Skin of body (tissue), 2 donors: ENCODE measurements around the gene YJU2. TPM values are rescaled to one million over a fixed set of nuclear protein-coding genes. Genes with fewer than 3 reads are reported as not detected.
"Not testable (repeated sequence)": the region's sequence is repeated elsewhere in the genome, so short reads cannot be mapped to it uniquely, and the experiment has no call there.

Experiments used
- DNase-seq: peaks from one replicate; lab custom pipeline; 2025; lab: John Stamatoyannopoulos, UW
- total RNA-seq: library from RNA; depleted of rRNA; stranded (reverse); fragments of >200 nt; gene quantifications from one replicate; pipeline ENCODE4 v1.2.3, GENCODE V29; 2014

Gene YJU2
- total RNA-seq, 1 donor from 2014 or later = 12.7 TPM

GRCh38 chr19:4228765-4229178, 18.1 kb upstream of the YJU2 start:
- no peak for DNase-seq

DNA sequence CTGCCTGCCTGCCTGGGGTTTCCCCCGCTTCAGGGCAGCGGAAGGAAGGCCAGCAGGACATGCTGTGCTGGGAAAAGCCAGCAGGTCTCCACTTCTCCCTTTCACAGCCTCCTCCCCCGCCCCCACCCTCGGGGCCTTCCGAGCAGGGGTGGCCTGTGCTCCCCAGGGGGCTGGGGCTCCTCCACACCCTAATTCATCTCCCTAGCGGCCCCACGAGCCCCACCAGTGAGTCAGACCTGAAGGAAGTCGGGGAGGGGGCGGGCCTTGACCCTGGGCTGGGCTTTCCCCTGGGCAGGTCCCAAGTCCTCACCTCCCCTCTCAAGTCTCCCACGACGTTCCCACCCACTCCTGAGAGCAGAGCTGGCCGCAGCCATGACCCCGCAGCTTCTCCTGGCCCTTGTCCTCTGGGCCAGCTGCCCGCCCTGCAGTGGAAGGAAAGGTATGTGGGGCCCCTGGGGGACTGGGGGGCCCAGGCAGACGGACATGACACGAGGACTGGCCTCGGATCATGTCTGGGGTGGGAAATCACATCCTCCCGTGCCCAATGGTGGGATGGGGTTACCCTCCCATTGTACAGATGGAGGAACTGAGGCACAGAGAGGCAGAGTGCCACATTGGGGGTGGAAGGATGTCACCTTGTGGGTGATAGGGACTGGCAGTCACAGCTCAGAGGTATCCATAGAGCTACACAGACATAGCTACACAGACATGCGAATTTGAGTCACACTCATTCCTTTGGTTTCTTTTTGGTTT, 17.5 kb upstream of the YJU2 start, which contains the start of gene EBI3:
Gene EBI3, plus strand, starts transcription at position 345 of the 753 bp plus-strand sequence. Its CDS starts 28 bp downstream, at position 373.
- no peak for DNase-seq

DNA sequence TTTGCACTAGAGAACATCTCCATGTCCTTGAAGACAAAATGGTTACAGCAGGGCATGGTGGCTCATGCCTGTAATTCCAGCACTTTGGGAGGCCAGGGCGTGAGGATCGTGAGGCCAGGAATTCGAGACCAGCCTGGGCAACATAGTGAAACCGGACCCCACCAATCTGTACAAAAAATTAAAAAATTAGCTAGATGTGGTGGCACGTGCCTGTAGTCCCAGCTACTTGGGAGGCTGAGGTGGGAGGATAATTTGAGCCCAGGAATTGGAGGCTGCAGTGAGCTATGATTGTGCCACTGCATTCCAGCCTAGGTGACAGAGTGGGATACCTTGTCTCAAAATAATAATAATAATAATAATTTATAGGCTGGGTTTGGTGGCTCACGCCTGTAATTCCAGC, 16.6 kb upstream of the YJU2 start:
- not testable (repeated sequence) for DNase-seq

DNA sequence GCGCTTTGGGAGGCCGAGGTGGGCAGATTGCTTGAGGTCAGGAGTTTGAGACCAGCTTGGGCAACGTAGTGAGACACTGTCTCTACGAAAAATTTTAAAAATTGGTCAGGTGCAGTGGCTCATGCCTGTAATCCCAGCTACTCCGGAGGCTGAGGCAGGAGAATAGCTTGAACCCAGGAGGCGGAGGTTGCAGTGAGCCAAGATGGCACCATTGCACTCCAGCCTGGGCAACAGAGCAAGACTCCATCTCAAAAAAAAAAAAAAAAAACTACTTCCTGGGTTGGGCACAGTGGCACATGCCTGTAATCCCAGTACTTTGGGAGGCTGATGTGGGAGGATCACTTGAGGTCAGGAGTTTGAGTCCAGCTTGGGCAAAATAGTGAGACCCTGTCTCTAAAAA, 15.4 kb upstream of the YJU2 start:
- DNase-seq = not testable (repeated sequence)

- not testable (repeated sequence) for DNase-seq
Measured at GRCh38 chr19:4232139-4232538, 14.7 kb upstream of the YJU2 start.

DNA sequence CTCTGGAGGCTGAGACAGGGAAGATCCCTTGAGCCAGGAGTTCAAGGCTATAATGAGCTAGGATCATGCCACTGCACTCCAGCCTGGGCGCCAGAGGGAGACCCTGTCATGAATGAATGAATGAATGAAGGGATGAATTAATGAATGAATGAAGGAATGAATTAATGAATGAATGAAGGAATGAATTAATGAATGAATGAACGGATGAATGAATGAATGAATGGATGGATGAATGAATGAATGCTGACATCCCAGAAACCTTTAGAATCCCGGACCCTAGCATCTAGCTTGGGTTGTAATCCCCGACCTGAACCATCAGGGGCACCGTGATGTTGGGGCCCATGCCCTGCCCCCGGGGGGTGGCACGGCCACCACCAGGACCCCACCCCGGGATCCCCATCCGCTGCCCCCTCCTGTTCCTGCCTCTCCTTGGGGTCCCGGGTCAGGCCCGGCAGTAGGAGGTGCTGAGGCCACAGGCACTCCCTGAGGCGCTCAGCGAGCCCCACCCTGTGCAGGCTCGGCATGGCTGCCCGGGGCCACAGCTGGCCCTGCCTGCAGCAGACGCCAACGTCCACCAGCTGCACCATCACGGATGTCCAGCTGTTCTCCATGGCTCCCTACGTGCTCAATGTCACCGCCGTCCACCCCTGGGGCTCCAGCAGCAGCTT, 14.1 kb upstream of the YJU2 start:
- DNase-seq = no peak

- DNase-seq = no peak
Measured at GRCh38 chr19:4233282-4233853, 13.5 kb upstream of the YJU2 start.

- DNase-seq = no peak
Measured at GRCh38 chr19:4234142-4234861, 12.6 kb upstream of the YJU2 start.

- no peak for DNase-seq
Measured at GRCh38 chr19:4234862-4235201, 12.0 kb upstream of the YJU2 start.

- DNase-seq = not testable (repeated sequence)
Measured at GRCh38 chr19:4237510-4237909, 9.4 kb upstream of the YJU2 start.

DNA sequence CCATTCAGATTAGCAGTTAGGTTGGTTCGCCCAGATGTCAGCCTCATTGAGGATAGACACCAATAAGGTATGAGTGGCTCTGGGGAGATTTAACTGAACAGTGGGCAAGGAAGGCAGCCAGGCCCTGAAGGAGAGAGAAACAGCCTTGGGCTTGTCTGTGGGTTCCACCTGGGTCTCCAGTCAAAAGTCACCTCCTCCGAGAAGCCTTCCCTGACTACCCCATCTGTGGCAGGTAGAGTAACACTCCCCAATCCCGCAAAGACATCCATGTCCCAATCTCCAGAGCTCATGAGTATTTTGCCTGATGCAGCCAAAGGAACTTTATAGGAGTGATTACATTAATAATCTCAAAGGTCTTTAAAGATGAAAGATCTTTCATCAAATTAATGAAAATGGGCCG, 8.0 kb upstream of the YJU2 start:
- no peak for DNase-seq

- no peak for DNase-seq
Measured at GRCh38 chr19:4241824-4242430, 5.0 kb upstream of the YJU2 start.

DNA sequence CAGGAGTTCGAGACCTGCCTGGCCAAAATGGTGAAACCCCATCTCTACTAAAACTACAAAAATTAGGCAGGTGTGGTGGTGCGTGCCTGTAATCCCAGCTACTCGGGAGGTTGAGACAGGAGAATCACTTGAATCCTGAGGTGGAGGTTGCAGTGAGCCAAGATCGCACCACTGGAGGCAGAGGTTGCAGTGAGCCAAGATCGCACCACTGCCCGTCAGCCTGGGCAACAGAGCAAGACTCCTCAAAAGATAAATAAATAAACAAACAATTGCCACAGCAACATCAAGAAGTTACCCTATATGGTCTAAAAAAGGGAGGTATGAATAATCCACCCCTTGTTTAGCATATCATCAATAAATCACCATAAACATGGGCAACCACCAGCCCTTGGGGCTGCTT, 942 bp upstream of the YJU2 start:
- DNase-seq = not testable (repeated sequence)

DNA sequence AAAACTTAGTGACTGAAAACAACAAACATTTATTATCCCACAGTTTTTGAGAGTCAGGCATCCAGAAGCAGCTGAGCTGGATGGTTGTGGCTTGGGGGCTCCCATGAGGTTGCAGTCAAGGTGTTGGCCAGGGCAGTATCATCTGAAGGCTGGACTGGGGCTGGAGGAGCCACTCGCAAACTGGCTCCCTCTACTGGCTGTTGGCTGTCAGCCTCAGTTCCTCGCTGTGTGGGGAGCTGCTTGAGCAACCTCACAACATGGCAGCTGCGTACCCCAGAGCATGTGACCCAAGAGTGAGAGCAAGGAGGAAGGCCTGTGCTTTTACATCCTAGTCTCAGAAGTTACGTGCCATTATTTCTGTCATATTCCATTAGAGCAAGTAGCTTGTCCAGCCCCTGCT, 9.7 kb downstream of the YJU2 start:
- no peak for DNase-seq

DNA sequence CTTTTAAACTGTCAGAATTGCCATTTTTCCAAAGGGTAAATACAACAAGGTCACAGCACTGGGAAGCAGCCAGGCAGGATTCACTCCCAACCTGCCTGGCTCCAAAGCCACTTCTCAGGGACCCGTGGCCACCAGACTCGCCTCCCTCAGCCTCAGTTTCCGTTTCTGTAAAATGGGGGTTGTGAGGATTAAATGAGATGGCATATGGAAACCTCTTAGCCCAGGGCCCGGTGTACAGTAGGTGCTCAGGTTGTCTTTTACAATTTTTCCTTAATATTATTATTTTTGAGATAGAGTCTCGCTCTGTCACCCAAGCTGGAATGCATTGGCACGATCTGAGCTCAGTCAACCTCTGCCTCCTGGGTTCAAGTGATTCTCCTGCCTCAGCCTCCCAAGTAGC, 10.1 kb downstream of the YJU2 start:
- no peak for DNase-seq

GRCh38 chr19:4258181-4258580, 11.3 kb downstream of the YJU2 start:
- no peak for DNase-seq

GRCh38 chr19:4260613-4261191, 13.8 kb downstream of the YJU2 start:
- DNase-seq = no peak

DNA sequence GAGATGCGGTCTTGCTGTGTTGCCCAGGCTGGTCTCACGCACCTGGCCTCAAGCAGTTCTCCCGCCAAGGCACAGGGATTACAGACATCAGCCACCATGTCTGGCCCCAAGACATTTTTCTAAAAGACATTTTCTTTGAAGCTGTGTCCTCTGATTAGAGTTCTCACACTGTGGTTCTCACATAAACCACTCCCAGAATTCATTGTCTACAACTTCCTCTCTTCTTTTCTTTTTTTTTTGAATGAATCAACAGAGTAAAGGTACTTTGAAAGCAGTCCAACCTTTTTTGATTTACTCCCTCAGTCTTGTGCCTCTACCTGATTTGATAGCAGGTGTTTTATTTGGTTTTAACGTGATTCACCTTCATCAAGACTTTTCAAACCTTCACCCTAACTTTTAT, 17.9 kb downstream of the YJU2 start:
- DNase-seq = no peak

GRCh38 chr19:4266253-4267000, 19.5 kb downstream of the YJU2 start:
- DNase-seq = no peak

DNA sequence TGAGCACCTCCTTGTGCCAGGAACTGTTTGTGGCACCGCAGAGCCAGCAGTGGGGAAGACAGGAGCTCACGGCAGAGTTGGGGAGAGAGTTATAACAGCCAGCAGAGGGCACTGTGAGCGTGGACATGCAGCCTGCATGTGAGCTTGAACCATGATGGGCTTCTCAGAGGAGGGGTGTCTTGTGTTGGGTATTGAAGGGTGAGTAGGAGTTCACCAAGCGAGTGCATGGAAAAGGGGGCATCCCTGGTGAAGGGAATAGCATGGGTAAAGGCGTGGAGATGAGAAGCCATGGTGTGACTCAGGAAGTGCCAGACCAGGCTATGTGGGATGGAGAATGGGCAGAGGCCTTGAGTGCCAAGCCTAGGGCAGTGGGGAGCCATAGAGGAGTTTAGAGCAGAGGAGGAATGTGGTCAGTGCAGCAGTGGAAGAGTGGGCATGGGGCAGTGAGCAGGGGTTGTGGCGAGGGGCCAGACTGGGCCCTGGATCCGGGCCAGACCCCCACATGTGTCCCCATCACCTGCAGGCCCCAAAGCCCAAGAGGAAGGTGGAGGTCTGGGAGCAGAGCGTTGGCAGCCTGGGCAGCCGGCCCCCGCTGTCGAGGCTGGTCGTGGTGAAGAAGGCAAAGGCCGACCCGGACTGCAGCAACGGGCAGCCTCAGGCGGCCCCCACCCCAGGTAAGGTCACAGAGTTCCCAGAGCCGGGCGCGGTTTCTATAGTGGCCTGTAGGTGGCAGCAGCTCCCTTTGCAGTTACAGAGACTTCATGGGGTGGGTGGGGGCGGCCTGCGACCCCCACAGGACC, 20.4 kb downstream of the YJU2 start:
- no peak for DNase-seq
